HepG2 (cell line): ENCODE measurements around the gene MED28. TPM values are rescaled to one million over a fixed set of nuclear protein-coding genes. Genes with fewer than 3 reads are reported as not detected.

Source experiments
- AFF4 ChIP-seq: sonication (generic); formaldehyde crosslinking; IDR thresholded peaks from 2 replicates; pipeline ENCODE4 v1.4.0; 2020; ENCODE audit warnings: missing genetic modification reagents
- ATRX ChIP-seq: sonication (generic); formaldehyde crosslinking; IDR thresholded peaks from 2 replicates; pipeline ENCODE4 v1.4.0; 2020; ENCODE audit warnings: missing genetic modification reagents, borderline replicate concordance
- CSRNP2 ChIP-seq: sonication (generic); formaldehyde crosslinking; conservative IDR thresholded peaks from 2 replicates; pipeline ENCODE4 v1.8.0; 2022; ENCODE audit warnings: low read depth, missing genetic modification reagents
- MIER3 ChIP-seq: IDR thresholded peaks from 2 replicates; pipeline ENCODE4 v1.6.1; 2016; ENCODE audit warnings: missing compliant biosample characterization, borderline replicate concordance
- NFAT5 ChIP-seq: sonication (generic); formaldehyde crosslinking; IDR thresholded peaks from 2 replicates; pipeline ENCODE4 v1.4.0; 2020; ENCODE audit warnings: missing genetic modification reagents
- RFX3 ChIP-seq: IDR thresholded peaks from 2 replicates; pipeline ENCODE4 v1.6.1; 2016; ENCODE audit warnings: missing biosample characterization, missing genetic modification reagents
- RNF2 ChIP-seq: fragments of 450-650 bp; conservative IDR thresholded peaks from 2 replicates; pipeline ENCODE4 v1.6.1; 2016; ENCODE audit warnings: low read depth
- U2AF2 ChIP-seq: fragments of 200-400 bp; formaldehyde crosslinking; IDR thresholded peaks from 2 replicates; pipeline ENCODE4 v1.6.1; 2017; ENCODE audit warnings: low read depth, mild to moderate bottlenecking, low read length
- ZNF234 ChIP-seq: sonication (generic); formaldehyde crosslinking; conservative IDR thresholded peaks from 2 replicates; pipeline ENCODE4 v1.5.1; 2020; ENCODE audit warnings: mild to moderate bottlenecking, missing genetic modification reagents
- ZNF547 ChIP-seq: sonication (generic); formaldehyde crosslinking; IDR thresholded peaks from 2 replicates; pipeline ENCODE4 v1.5.1; 2020; ENCODE audit warnings: mild to moderate bottlenecking, missing genetic modification reagents
- ZNF550 ChIP-seq: sonication (generic); formaldehyde crosslinking; IDR thresholded peaks from 2 replicates; pipeline ENCODE4 v1.4.0; 2020; ENCODE audit warnings: mild to moderate bottlenecking, missing genetic modification reagents, borderline replicate concordance
- ZNF616 ChIP-seq: sonication (generic); formaldehyde crosslinking; IDR thresholded peaks from 2 replicates; pipeline ENCODE4 v1.5.0; 2020; ENCODE audit warnings: low read depth, mild to moderate bottlenecking, missing genetic modification reagents
- ZNF737 ChIP-seq: sonication (generic); formaldehyde crosslinking; IDR thresholded peaks from 2 replicates; pipeline ENCODE4 v1.5.0; 2020; ENCODE audit warnings: missing genetic modification reagents, mild to moderate bottlenecking, borderline replicate concordance
- ZNF83 ChIP-seq: sonication (generic); formaldehyde crosslinking; IDR thresholded peaks from 2 replicates; pipeline ENCODE4 v1.4.0; 2020; ENCODE audit warnings: missing genetic modification reagents, mild to moderate bottlenecking, borderline replicate concordance
- polyA plus RNA-seq, 8 experiments: library from polyadenylated mRNA; depleted of rRNA in 3 of 8; stranded (reverse) in 7 of 8; unstranded in 1 of 8; fragments of >200 nt; fragmentation: Illumina TruSeq in 4 of 8; extraction: Trizol in 4 of 8; gene quantifications; 2 replicates each; pipeline versions ENCODE4 v1.2.1 to v1.2.3, GENCODE V29; 2011 to 2016; ENCODE audit warnings: low read depth in 4 of 8, missing spikeins in 1 of 8, mixed read lengths in 1 of 8; ENCODE audit not compliant: insufficient read depth in 1 of 8
- total RNA-seq, 5 experiments: library from RNA; depleted of rRNA; stranded (reverse); fragments of >200 nt; fragmentation: Illumina TruSeq; extraction: Trizol; gene quantifications; 2 replicates each; pipeline ENCODE4 v1.2.3, GENCODE V29; 2016; ENCODE audit warnings: low read depth in 1 of 5

MED28 gene
- total and polyA plus RNA-seq, 2 of the 13 experiments (the other 11 are each of a cell fraction or from before 2014, with no cell fraction given): 41.3 to 65.7 TPM

- no peak for TF ChIP-seq NFAT5 (CRISPR knock-in tag)
- TF ChIP-seq ZNF737 (CRISPR knock-in tag): 0 out of 2 replicates have a peak, but pooled peaks have one; percentile 31
- no peak for TF ChIP-seq ZNF616
- no peak for TF ChIP-seq ZNF550 (CRISPR knock-in tag)
- no peak for TF ChIP-seq AFF4 (CRISPR knock-in tag)
- no peak for TF ChIP-seq U2AF2
- no peak for TF ChIP-seq ZNF234 (CRISPR knock-in tag)
- TF ChIP-seq ZNF83 (CRISPR knock-in tag): 0 out of 2 replicates have a peak, but pooled peaks have one; percentile 1
- TF ChIP-seq MIER3 (CRISPR knock-in tag): no peak
- TF ChIP-seq CSRNP2 (CRISPR knock-in tag): no peak
- TF ChIP-seq ZNF547 (CRISPR knock-in tag): no peak
- TF ChIP-seq RFX3 (CRISPR knock-in tag): 0 out of 2 replicates have a peak, but pooled peaks have one; percentile 20
- no peak for TF ChIP-seq ATRX
- 0 out of 2 replicates have a peak, but pooled peaks have one; percentile 24 for TF ChIP-seq RNF2
Observed at GRCh38 chr4:17577665-17578481, 36.6 kb upstream of the MED28 start (continued).
